ENCODE results near the gene FILIP1L.

Gene FILIP1L

GRCh38 chr3:100114413-100115030 lies at the start of gene FILIP1L:
Gene FILIP1L (minus strand): TSS chr3:100114501.
- no peak for DNase-seq (ENCODE audit: low read depth)

DNA sequence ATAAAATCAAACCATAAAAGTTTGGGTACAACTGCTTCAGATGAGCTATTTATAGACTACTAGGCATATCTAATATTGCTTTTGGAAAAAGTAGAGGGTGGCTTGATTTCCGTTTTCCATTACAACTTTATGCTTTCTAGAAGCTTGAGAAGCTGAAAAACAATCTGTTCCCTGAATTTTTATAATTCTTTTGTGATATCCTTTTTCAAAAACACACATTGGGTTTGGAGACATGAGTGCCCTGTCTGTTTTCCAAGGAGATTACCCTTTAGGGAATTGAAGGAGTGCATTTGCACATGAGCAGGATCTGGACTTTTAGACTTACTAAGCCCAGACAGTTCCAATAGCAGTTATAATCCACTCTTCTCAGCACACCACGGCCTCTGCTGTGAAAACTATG lies 49.5 kb upstream of the FILIP1L start:
- DNase-seq (ENCODE audit: low read depth) = peak; percentile 37

- DNase-seq (ENCODE audit: low read depth) = no peak
These were observed 46.2 kb upstream of the FILIP1L start for GRCh38 chr3:100160521-100160920.

- DNase-seq (ENCODE audit: low read depth) = peak; percentile 73
These were observed 45.2 kb upstream of the FILIP1L start for GRCh38 chr3:100159331-100160153.

- no peak for DNase-seq (ENCODE audit: low read depth)
These were observed 44.6 kb upstream of the FILIP1L start for GRCh38 chr3:100158918-100159330.

- no peak for DNase-seq (ENCODE audit: low read depth)
These were observed 43.4 kb upstream of the FILIP1L start for GRCh38 chr3:100157685-100158084.

DNA sequence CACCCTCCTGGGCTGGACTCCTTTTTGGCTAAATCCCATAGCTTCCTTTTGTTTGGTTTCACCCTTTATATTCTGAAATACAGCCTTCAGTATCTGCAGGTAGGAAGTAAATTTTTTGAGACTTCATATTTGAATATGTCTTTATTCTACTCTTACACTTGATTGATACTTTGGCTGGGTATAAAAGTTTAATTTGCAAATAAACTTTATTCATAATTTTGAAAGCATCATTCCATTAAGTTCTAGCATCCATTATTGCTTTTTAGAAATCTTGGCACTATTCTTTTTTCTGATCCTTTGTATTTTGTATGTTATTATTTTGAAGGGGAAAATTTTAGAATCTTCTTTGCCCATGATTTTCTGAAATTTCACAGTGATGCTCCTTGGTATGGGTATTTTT lies 41.3 kb upstream of the FILIP1L start:
- no peak for DNase-seq (ENCODE audit: low read depth)

DNA sequence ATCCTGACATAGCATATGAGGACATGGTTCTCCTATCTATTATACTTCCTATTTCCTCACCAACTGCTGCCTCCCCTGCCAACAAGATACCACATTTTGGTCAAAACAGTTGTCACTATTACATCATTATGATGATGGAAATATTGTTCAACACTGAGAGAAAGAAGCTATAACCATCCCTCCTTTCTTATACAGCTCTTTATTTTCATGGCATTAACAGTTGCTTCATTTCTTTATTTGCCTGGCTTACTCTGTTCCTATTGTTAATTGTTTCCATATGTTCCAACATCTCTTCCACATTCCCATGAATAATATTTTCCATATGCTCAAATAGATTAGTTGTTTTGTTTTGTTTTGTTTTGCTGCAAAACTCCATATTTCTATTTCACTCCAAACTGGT lies 40.8 kb upstream of the FILIP1L start:
- no peak for DNase-seq (ENCODE audit: low read depth)

GRCh38 chr3:100154171-100154570 lies 39.9 kb upstream of the FILIP1L start:
- DNase-seq (ENCODE audit: low read depth) = no peak

- DNase-seq (ENCODE audit: low read depth) = no peak
These were observed 36.9 kb upstream of the FILIP1L start for GRCh38 chr3:100151024-100151707.

- DNase-seq (ENCODE audit: low read depth) = peak; percentile 78
These were observed 36.2 kb upstream of the FILIP1L start for GRCh38 chr3:100150473-100150872.

GRCh38 chr3:100149713-100150415 lies 35.6 kb upstream of the FILIP1L start:
- no peak for DNase-seq (ENCODE audit: low read depth)

- DNase-seq (ENCODE audit: low read depth) = no peak
These were observed 34.8 kb upstream of the FILIP1L start for GRCh38 chr3:100149130-100149529.

- DNase-seq (ENCODE audit: low read depth) = no peak
These were observed 30.1 kb upstream of the FILIP1L start for GRCh38 chr3:100144255-100144866.

DNA sequence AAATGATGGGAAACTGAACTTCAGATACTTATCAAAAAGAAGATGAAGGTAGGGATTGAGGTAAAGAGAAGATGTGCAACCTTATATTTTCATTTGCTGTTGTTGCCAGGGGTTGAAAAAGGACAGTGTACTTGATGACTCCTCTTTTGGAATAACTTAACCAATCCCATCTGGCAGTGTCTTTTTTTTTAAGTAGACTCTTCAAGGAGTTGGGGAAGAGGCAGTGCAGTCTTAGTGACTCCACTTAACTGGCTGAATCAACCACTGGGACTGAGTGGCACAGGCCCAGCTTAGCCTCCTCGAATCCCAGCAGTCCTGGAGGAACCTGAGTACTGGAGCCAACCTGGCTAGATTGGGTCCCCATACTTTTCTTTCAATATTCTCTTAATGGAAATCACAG lies 27.3 kb upstream of the FILIP1L start:
- DNase-seq (ENCODE audit: low read depth) = no peak

DNA sequence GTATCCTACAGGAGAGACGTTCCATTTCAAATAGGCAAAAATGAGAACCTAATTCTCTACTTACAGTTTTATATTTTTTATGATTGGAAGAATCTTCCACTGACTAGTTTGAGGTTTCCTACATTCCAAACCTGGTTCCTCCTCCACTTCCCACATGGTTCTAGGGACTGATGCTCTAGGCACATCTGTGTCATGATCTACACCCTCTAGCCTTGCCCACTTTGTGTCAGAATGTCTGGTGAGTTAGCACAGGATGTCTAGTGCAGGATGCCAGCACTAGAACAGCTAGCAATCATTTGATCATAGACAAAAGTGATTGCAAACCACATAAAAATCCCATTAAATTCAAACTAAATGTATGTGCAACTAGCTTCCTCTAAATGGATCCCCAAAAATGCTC lies 26.7 kb upstream of the FILIP1L start:
- DNase-seq (ENCODE audit: low read depth) = no peak

GRCh38 chr3:100136921-100137320 lies 22.6 kb upstream of the FILIP1L start:
- peak; percentile 49 for DNase-seq (ENCODE audit: low read depth)

DNA sequence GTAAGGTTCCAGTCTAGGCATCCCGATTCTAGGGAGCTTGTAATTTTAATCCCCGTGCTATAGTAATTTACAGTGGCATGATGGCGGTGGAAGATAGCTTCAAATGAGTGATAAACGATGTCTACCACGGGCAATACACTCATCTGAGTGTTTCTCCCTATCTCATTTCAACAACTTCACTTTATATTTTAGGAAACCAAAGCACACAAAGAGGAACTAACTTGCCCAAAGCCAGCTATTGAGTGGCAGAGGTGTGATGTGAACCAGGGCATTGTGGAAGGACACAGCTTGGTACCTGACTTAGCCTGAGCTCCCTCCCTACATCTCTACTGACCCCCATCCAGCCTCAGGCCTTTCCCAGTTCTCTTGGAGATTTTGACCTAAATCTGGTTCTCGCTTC lies 16.9 kb upstream of the FILIP1L start:
- DNase-seq (ENCODE audit: low read depth) = no peak

DNA sequence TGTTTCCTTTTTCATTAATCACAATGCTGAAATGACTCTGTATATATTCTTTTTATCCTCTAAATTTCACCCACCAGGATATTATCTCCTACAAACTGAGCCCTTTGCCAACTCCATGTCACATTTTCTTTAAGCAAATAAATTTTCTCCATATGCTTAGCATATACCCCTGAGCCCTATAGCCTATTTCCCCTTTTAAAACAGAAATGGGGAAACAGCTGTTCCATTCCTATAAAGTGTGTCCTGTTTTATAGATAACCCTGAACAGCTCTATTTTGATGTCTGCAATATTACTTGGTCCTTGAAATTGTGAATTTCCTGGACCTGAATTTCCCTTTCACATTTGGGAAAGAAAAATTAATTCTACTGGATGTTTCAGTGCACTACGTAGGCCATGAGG lies 15.6 kb upstream of the FILIP1L start:
- DNase-seq (ENCODE audit: low read depth) = no peak

GRCh38 chr3:100128565-100128964 lies 14.3 kb upstream of the FILIP1L start:
- no peak for DNase-seq (ENCODE audit: low read depth)

DNA sequence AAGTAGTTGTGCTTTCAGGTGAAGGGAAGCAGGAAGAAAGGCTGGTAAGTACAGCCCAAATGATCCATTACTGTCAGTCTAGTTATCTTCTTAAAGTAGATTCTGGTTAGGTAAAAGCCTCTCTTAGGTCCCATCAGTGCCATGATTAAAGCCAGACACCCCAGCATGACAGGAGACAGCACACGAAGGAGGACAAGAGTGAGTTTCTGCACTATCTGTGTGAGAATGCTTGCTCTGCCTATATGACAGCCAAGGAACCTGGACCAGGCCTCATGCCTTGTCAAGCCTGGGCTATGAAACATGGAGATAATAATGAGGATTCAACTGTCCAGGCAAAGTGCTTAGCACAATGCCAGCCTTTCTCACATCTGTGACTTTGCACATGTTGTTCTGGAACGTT lies 13.5 kb upstream of the FILIP1L start:
- DNase-seq (ENCODE audit: low read depth) = no peak

Measured in stromal cell of bone marrow (primary cell).